Suppressor macrophage treated with lipopolysaccharide for 1 hour (primary cell): ENCODE data around the gene PLXNA3.

Source experiments
- DNase-seq, 3 donors: peaks; one replicate each; pipeline ENCODE4 v3.0.0-alpha.2; 2020 to 2022

PLXNA3 gene

DNA sequence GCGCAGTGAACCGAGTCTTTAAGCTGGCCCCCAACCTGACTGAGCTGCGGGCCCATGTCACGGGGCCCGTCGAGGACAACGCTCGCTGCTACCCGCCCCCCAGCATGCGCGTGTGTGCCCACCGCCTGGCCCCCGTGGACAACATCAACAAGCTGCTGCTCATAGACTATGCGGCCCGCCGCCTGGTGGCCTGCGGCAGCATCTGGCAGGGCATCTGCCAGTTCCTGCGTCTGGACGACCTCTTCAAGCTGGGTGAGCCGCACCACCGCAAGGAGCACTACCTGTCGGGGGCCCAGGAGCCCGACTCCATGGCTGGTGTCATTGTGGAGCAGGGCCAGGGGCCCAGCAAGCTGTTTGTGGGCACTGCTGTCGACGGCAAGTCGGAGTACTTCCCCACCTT, 2.2 kb downstream of the PLXNA3 start:
- DNase-seq, result no peak

DNA sequence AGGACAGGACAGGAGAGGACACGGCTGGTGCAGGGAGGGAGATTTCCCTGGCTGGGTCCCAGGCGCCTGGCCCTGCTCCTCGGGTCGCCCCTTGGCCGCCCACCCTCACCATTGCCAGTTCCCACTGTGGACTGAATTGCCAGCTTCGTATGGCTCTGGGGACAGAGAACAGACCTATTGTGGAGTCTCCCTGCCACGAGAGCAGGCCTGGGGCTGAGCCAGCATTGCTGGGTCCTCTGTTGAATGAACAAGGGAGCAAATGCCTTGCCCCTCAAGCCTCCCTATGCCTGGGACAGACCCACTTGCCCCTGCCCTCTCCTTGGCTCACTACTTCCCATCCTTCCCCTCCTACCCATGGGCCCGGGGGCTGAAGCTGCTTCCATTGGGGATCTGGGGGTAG, 4.3 kb downstream of the PLXNA3 start:
- DNase-seq, result no peak

DNA sequence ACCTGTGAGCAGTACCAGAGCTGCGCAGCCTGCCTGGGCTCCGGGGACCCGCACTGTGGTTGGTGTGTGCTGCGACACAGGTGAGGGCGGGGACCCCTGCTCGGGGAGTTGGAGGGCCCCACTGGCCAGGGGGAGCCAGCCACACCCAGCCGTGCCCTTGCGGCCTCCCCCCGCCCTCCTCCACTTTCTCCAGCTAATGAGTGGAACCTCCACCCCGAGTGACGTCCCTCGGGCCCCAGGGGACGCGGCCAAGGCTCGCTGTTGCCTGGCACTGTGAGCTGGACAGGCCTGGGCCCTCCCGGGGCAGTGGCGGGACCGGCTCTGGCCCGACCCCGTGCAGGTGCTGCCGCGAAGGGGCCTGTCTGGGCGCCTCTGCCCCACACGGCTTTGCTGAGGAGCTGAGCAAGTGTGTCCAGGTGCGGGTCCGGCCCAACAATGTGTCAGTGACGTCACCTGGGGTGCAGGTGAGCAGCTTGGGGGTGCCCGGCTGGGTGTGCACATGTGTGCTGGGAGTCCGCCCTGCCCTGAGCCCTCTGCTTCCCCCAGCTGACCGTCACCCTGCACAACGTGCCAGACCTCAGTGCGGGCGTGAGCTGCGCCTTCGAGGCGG, 5.6 kb downstream of the PLXNA3 start:
- no peak for DNase-seq

GRCh38 chrX:154464806-154465365, 6.8 kb downstream of the PLXNA3 start:
- DNase-seq, result no peak

- no peak for DNase-seq
These were observed 7.5 kb downstream of the PLXNA3 start for GRCh38 chrX:154465601-154466000.

GRCh38 chrX:154466036-154466435, 8.0 kb downstream of the PLXNA3 start:
- no peak for DNase-seq

GRCh38 chrX:154466907-154467306, 8.8 kb downstream of the PLXNA3 start:
- no peak for DNase-seq

DNA sequence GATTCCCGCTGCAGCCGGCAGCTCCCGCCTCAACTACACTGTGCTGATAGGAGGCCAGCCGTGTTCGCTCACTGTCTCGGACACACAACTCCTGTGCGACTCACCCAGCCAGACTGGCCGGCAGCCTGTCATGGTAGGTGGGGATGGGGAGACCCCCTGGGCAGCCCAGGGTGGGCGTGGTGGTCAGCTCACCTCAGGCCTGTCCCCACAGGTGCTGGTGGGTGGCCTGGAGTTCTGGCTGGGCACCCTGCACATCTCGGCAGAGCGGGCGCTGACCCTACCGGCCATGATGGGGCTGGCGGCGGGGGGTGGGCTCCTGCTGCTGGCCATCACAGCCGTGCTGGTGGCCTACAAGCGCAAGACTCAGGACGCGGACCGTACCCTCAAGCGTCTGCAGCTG, 9.5 kb downstream of the PLXNA3 start:
- no peak for DNase-seq

- no peak for DNase-seq
These were observed 10.1 kb downstream of the PLXNA3 start for GRCh38 chrX:154468217-154468616.

DNA sequence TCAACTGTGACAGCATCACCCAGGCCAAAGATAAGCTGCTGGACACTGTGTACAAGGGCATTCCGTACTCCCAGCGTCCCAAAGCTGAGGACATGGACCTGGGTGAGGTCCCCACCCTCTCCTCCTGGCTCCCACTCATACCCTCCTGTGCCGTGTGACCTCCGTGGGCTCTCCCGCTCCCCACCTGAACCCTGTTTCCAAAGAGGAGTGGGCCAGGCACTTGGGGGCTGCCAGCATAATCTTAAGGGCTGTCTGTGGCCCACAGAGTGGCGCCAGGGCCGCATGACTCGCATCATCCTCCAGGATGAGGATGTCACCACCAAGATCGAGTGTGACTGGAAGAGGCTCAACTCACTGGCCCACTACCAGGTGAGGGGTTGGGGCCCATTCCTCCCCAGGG, 11.0 kb downstream of the PLXNA3 start:
- DNase-seq, result no peak

DNA sequence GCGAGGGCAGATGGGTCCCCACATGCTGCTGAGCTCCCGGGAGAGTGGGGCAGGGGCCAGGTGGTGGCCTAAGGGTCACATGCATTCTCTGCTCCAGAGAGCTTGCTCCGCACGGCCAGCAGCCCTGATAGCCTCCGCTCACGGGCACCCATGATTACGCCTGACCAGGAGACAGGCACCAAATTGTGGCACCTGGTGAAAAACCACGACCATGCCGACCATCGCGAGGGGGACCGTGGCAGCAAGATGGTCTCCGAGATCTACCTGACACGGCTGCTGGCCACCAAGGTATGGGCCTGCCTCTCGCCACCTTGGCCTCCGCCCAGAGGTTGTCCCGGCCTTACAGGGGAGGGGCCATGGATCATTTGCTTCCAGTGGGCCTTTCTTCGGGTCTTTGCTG, 11.8 kb downstream of the PLXNA3 start:
- no peak for DNase-seq

DNA sequence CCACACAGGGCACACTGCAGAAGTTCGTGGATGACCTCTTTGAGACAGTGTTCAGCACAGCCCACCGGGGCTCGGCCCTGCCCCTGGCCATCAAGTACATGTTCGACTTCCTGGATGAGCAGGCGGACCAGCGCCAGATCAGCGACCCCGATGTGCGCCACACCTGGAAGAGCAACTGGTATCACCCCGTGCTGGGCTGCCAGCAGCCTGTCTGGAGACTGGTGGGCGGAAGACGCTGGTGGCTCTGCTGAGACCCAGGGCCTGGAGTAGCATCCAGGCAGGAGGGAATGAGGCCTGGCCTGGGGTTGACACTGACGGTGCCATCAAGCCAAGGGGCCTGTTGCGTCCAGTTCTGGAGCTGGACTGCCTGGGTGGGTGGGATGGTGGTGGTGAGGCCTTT, 12.4 kb downstream of the PLXNA3 start:
- no peak for DNase-seq

DNA sequence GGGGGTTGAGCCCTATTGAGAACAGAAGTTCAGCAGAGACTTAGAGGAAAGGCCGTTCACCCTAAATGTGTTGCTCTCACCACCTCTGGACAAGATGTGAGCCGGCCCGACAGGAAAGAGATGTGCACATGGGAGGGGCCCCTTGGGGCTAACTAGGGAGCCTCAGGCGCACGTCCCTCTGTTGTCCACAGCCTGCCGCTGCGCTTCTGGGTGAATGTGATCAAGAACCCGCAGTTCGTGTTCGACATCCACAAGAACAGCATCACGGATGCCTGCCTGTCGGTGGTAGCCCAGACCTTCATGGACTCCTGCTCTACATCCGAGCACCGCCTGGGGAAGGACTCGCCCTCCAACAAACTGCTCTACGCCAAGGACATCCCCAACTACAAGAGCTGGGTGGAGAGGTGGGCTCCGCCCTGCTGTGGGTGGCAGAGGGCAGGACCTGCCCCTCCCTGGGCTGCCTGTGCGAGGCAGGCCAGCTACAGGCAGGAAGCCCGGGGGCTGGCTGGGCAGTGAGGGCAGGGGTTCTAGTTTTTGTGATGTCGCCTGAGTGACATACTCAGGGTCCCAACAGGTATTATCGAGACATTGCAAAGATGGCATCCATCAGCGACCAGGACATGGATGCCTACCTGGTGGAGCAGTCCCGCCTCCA, 13.0 kb downstream of the PLXNA3 start:
- no peak for DNase-seq

GRCh38 chrX:154471839-154472684, 14.0 kb downstream of the PLXNA3 start:
- DNase-seq, result no peak

- DNase-seq, result no peak
These were observed 14.9 kb downstream of the PLXNA3 start for GRCh38 chrX:154472685-154473632.

- DNase-seq, result no peak
These were observed 15.6 kb downstream of the PLXNA3 start for GRCh38 chrX:154473683-154474082.

- DNase-seq, result no peak
These were observed 18.7 kb downstream of the PLXNA3 start for GRCh38 chrX:154476821-154477220.

DNA sequence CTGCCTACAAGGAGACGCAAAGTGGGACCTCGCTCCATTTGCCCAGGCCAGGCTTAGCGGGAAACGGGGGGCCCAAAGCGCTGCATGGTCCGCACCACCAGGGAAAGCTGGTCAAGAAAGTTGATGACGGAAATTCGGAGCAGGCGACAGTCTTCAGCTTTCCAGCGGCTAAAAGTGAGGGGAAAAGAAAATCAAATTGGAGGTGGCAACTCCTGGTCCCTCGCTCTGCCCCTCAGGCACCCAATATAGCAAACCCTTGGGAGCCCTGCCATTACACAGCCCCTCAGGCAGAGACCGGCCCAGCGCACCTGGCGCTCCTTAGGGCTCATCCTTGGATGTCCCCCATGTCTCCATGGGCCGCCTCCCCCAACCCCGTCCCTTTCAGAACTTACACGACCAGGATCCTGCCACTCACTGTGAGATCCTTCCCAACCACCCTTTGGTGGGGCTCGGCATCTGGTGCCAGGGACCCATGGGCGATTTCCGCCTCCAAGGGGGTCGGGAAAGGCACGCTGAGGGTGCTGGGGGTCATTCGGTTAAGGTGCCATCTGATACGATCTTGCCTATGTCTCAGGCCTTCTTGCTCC, 19.9 kb downstream of the PLXNA3 start:
- no peak for DNase-seq

- DNase-seq, result peak; percentile 94 to 97 (median 96)
These were observed 20.9 kb downstream of the PLXNA3 start, which contains the start of gene LAGE3 for GRCh38 chrX:154478728-154479622. LAGE3 (minus strand) TSS chrX:154479281; CDS start chrX:154478915, 366 bp downstream.

DNA sequence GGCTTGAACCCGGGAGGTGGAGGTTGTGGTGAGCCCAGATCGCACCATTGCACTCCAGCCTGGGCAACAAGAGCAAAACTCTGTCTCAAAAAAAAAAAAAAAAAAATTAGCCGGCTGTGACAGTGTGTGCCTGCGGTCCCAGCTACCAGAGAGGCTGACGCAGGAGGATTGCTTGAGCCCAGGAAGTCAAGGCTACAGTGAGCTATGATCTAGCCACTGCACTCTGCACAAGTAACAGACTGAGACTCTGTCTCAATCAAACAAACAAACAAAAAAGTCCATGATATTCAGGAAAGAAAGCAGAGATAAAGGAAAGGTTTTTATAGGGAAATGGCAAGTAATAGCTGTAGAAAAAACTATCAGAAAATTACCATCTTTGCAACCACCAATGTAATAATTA, 23.1 kb downstream of the PLXNA3 start:
- no peak for DNase-seq
